ENCODE measurements around the gene LRIG1.
A peak's percentile ranks its signal among the peaks of the same experiment; 100 is the strongest.

Gene LRIG1

GRCh38 chr3:66477856-66478255, 23.0 kb downstream of the LRIG1 start:
- Histone ChIP-seq H3K27ac (peak overlapping the region in 5 of 11 experiments; percentile 33 to 87 (median 80); a peak in 7 of 22 replicates), H3K9me3 (replicated peaks in 1 of 11) (peaks cover 9 to 18% (median 12%) of the 10 kb centered on the region in 11 experiments), H3K4me2 (peak overlapping the region in 8 of 11 experiments; percentile 80 to 96 (median 88); a peak in 16 of 22 replicates), H3K4me3 (no peak overlapping the region), H4K20me1 (peaks cover 0 to 25% (median 0%) of the 10 kb centered on the region in 11 experiments; a peak in 5 of 22 replicates), H3K4me1 (peaks cover 60 to 100% (median 97%) of the 10 kb centered on the region in 10 experiments), H3K9ac (no peak overlapping the region), H3K27me3 (no peaks in the 10 kb centered on the region), H3K36me3 (peaks cover 0 to 16% (median 4%) of the 10 kb centered on the region in 11 experiments; a peak in 7 of 22 replicates)
- TF ChIP-seq Cebpa-rat (IDR thresholded peaks at IDR 0.05) = no peak

- Histone ChIP-seq H3K4me1 (peaks cover 60 to 100% (median 97%) of the 10 kb centered on the region in 10 experiments), H3K9ac (peak overlapping the region in 5 of 11 experiments; percentile 0 to 42 (median 9); a peak in 3 of 22 replicates), H3K9me3 (replicated peaks in 1 of 11) (peaks cover 9 to 18% (median 12%) of the 10 kb centered on the region in 11 experiments), H3K36me3 (peaks cover 0 to 16% (median 4%) of the 10 kb centered on the region in 11 experiments; a peak in 7 of 22 replicates), H4K20me1 (peaks cover 0 to 19% (median 0%) of the 10 kb centered on the region in 11 experiments; a peak in 3 of 22 replicates), H3K27me3 (no peaks in the 10 kb centered on the region), H3K4me2 (peak overlapping the region; percentile 35 to 96 (median 86)), H3K27ac (peak overlapping the region in 8 of 11 experiments; percentile 4 to 87 (median 50); a peak in 13 of 22 replicates), H3K4me3 (no peak overlapping the region; a peak in 1 of 20 replicates)
- TF ChIP-seq Cebpa-rat (IDR thresholded peaks at IDR 0.05) = no peak
Observed at GRCh38 chr3:66476852-66477381, 23.9 kb downstream of the LRIG1 start.

GRCh38 chr3:66475386-66476020, 25.3 kb downstream of the LRIG1 start:
- Histone ChIP-seq H4K20me1 (peaks cover 0 to 14% (median 0%) of the 10 kb centered on the region in 11 experiments; a peak in 2 of 22 replicates), H3K9ac (peak overlapping the region in 3 of 11 experiments; percentile 28 to 68 (median 31); a peak in 3 of 22 replicates), H3K4me3 (no peak overlapping the region), H3K27me3 (no peaks in the 10 kb centered on the region), H3K27ac (peak overlapping the region in 7 of 11 experiments; percentile 3 to 87 (median 77); a peak in 12 of 22 replicates), H3K9me3 (replicated peaks in 1 of 11) (peaks cover 9 to 18% (median 12%) of the 10 kb centered on the region in 11 experiments), H3K4me1 (peaks cover 56 to 100% (median 97%) of the 10 kb centered on the region in 10 experiments), H3K36me3 (peaks cover 0 to 24% (median 4%) of the 10 kb centered on the region in 11 experiments; a peak in 7 of 22 replicates), H3K4me2 (peak overlapping the region in 9 of 11 experiments; percentile 80 to 96 (median 89); a peak in 18 of 22 replicates)
- no peak for TF ChIP-seq Cebpa-rat (IDR thresholded peaks at IDR 0.05)

- H3K4me3 ChIP-seq = peak overlapping the region in 3 of 10 experiments; percentile 1 to 9 (median 4); a peak in 4 of 20 replicates
- peak overlapping the region; percentile 69 to 96 (median 88) for H3K4me2 ChIP-seq
- peak overlapping the region in 10 of 11 experiments; percentile 24 to 73 (median 68); a peak in 20 of 22 replicates for H3K9ac ChIP-seq
- no peaks in the 10 kb centered on the region for H3K27me3 ChIP-seq
- peaks cover 67 to 100% (median 100%) of the 10 kb centered on the region in 10 experiments for H3K4me1 ChIP-seq
- H3K9me3 ChIP-seq (replicated peaks in 1 of 11) = peaks cover 0 to 4% (median 0%) of the 10 kb centered on the region in 11 experiments; a peak in 3 of 22 replicates
- no peak for TF ChIP-seq Cebpa-rat (IDR thresholded peaks at IDR 0.05)
- peaks cover 0 to 20% (median 0%) of the 10 kb centered on the region in 11 experiments; a peak in 5 of 22 replicates for H3K36me3 ChIP-seq
- H3K27ac ChIP-seq = peak overlapping the region; percentile 11 to 87 (median 77); a peak in 20 of 22 replicates
- H4K20me1 ChIP-seq = peaks cover 0 to 17% (median 0%) of the 10 kb centered on the region in 11 experiments; a peak in 3 of 22 replicates
Observed at GRCh38 chr3:66473692-66474091, 27.1 kb downstream of the LRIG1 start.

GRCh38 chr3:66473181-66473580, 27.6 kb downstream of the LRIG1 start:
- peak overlapping the region in 10 of 11 experiments; percentile 52 to 87 (median 78); a peak in 20 of 22 replicates for H3K27ac ChIP-seq
- peaks cover 0 to 19% (median 0%) of the 10 kb centered on the region in 11 experiments; a peak in 3 of 22 replicates for H4K20me1 ChIP-seq
- peak overlapping the region in 7 of 10 experiments; percentile 1 to 44 (median 10); a peak in 8 of 20 replicates for H3K4me3 ChIP-seq
- H3K4me2 ChIP-seq = peak overlapping the region; percentile 69 to 96 (median 88)
- peak overlapping the region; percentile 24 to 73 (median 67); a peak in 21 of 22 replicates for H3K9ac ChIP-seq
- TF ChIP-seq Cebpa-rat (IDR thresholded peaks at IDR 0.05) = no peak
- no peaks in the 10 kb centered on the region for H3K27me3 ChIP-seq
- no peaks in the 10 kb centered on the region; a peak in 2 of 22 replicates for H3K9me3 ChIP-seq (replicated peaks in 1 of 11)
- H3K36me3 ChIP-seq = peaks cover 0 to 17% (median 0%) of the 10 kb centered on the region in 11 experiments; a peak in 3 of 22 replicates
- H3K4me1 ChIP-seq = peaks cover 72 to 100% (median 100%) of the 10 kb centered on the region in 10 experiments

GRCh38 chr3:66472313-66473134, 28.3 kb downstream of the LRIG1 start:
- Histone ChIP-seq H3K4me3 (peak overlapping the region in 9 of 10 experiments; percentile 1 to 44 (median 15); a peak in 9 of 20 replicates), H3K36me3 (peaks cover 0 to 17% (median 0%) of the 10 kb centered on the region in 11 experiments; a peak in 3 of 22 replicates), H3K4me2 (peak overlapping the region; percentile 69 to 96 (median 88)), H3K9me3 (replicated peaks in 1 of 11) (no peaks in the 10 kb centered on the region; a peak in 2 of 22 replicates), H3K4me1 (peaks cover 79 to 100% (median 100%) of the 10 kb centered on the region in 10 experiments), H4K20me1 (peaks cover 0 to 21% (median 0%) of the 10 kb centered on the region in 11 experiments; a peak in 3 of 22 replicates), H3K9ac (peak overlapping the region; percentile 24 to 73 (median 67); a peak in 21 of 22 replicates), H3K27me3 (no peaks in the 10 kb centered on the region), H3K27ac (peak overlapping the region in 10 of 11 experiments; percentile 52 to 87 (median 78); a peak in 20 of 22 replicates)
- TF ChIP-seq Cebpa-rat (IDR thresholded peaks at IDR 0.05) = peak in 7 of 11 experiments; percentile 21 to 69 (median 57); a peak in 8 of 22 replicates

- peaks cover 82 to 100% (median 100%) of the 10 kb centered on the region in 10 experiments for H3K4me1 ChIP-seq
- H3K9me3 ChIP-seq (replicated peaks in 1 of 11) = no peaks in the 10 kb centered on the region; a peak in 2 of 22 replicates
- peaks cover 0 to 17% (median 0%) of the 10 kb centered on the region in 11 experiments; a peak in 3 of 22 replicates for H3K36me3 ChIP-seq
- H3K4me2 ChIP-seq = peak overlapping the region; percentile 69 to 96 (median 88)
- no peak for TF ChIP-seq Cebpa-rat (IDR thresholded peaks at IDR 0.05)
- peaks cover 0 to 4% (median 0%) of the 10 kb centered on the region in 11 experiments; a peak in 1 of 22 replicates for H3K27me3 ChIP-seq
- peaks cover 0 to 33% (median 0%) of the 10 kb centered on the region in 11 experiments; a peak in 3 of 22 replicates for H4K20me1 ChIP-seq
- H3K9ac ChIP-seq = peak overlapping the region in 8 of 11 experiments; percentile 56 to 73 (median 69); a peak in 13 of 22 replicates
- peak overlapping the region in 9 of 11 experiments; percentile 70 to 87 (median 80); a peak in 18 of 22 replicates for H3K27ac ChIP-seq
- 0 out of 20 replicates have a peak overlapping the region, but pooled peaks of 1 of the 10 experiments have one; percentile 9 for H3K4me3 ChIP-seq
Observed at GRCh38 chr3:66470956-66471686, 29.7 kb downstream of the LRIG1 start.
